Activated CD8-positive, alpha-beta memory T cell treated with anti-CD3 and anti-CD28 coated beads for 1 hour (primary cell): ENCODE results near the gene SND1.
"Not testable (repeated sequence)": the region's sequence is repeated elsewhere in the genome, so short reads cannot be mapped to it uniquely, and the experiment has no call there.

Source experiments
- DNase-seq, 2 donors: peaks; one replicate each; pipeline ENCODE4 v3.0.0-alpha.2; 2020; ENCODE audit warnings: low read depth in 1 of 2; ENCODE audit errors: extremely low read depth in 1 of 2

SND1 gene

GRCh38 chr7:127652333-127653248 lies 597 bp downstream of the SND1 start:
- DNase-seq: no peak

GRCh38 chr7:127653396-127653795 lies 1.4 kb downstream of the SND1 start:
- no peak for DNase-seq

- no peak for DNase-seq
These were observed 2.7 kb downstream of the SND1 start for GRCh38 chr7:127654404-127655394.

GRCh38 chr7:127655720-127656119 lies 3.7 kb downstream of the SND1 start:
- no peak for DNase-seq

- DNase-seq: no peak
These were observed 5.5 kb downstream of the SND1 start for GRCh38 chr7:127657500-127657899.

GRCh38 chr7:127658970-127659630 lies 7.1 kb downstream of the SND1 start:
- no peak for DNase-seq

- DNase-seq: no peak
These were observed 13.9 kb downstream of the SND1 start for GRCh38 chr7:127665922-127666321.

- no peak for DNase-seq
These were observed 14.6 kb downstream of the SND1 start for GRCh38 chr7:127666602-127667001.

- no peak for DNase-seq
These were observed 15.2 kb downstream of the SND1 start for GRCh38 chr7:127667017-127667670.

GRCh38 chr7:127667759-127668530 lies 16.0 kb downstream of the SND1 start:
- DNase-seq: no peak

- no peak for DNase-seq
These were observed 19.3 kb downstream of the SND1 start for GRCh38 chr7:127671341-127671740.

- no peak for DNase-seq
These were observed 21.9 kb downstream of the SND1 start for GRCh38 chr7:127673902-127674301.

- DNase-seq: no peak
These were observed 22.4 kb downstream of the SND1 start for GRCh38 chr7:127674361-127674760.

GRCh38 chr7:127674923-127675322 lies 22.9 kb downstream of the SND1 start:
- not testable (repeated sequence) for DNase-seq

GRCh38 chr7:127675721-127676120 lies 23.7 kb downstream of the SND1 start:
- no peak for DNase-seq

GRCh38 chr7:127677433-127678230 lies 25.6 kb downstream of the SND1 start:
- no peak for DNase-seq

- DNase-seq: no peak
These were observed 26.3 kb downstream of the SND1 start for GRCh38 chr7:127678337-127678736.

GRCh38 chr7:127678947-127679346 lies 27.0 kb downstream of the SND1 start:
- DNase-seq: no peak

GRCh38 chr7:127680983-127681382 lies 29.0 kb downstream of the SND1 start:
- no peak for DNase-seq
